Measurements from ENCODE around the gene PQBP1. TPM values are rescaled to one million over a fixed set of nuclear protein-coding genes. Genes with fewer than 3 reads are reported as not detected.

Gene PQBP1
- total RNA-seq, 1 donor from 2014 or later, result 120 TPM

DNA sequence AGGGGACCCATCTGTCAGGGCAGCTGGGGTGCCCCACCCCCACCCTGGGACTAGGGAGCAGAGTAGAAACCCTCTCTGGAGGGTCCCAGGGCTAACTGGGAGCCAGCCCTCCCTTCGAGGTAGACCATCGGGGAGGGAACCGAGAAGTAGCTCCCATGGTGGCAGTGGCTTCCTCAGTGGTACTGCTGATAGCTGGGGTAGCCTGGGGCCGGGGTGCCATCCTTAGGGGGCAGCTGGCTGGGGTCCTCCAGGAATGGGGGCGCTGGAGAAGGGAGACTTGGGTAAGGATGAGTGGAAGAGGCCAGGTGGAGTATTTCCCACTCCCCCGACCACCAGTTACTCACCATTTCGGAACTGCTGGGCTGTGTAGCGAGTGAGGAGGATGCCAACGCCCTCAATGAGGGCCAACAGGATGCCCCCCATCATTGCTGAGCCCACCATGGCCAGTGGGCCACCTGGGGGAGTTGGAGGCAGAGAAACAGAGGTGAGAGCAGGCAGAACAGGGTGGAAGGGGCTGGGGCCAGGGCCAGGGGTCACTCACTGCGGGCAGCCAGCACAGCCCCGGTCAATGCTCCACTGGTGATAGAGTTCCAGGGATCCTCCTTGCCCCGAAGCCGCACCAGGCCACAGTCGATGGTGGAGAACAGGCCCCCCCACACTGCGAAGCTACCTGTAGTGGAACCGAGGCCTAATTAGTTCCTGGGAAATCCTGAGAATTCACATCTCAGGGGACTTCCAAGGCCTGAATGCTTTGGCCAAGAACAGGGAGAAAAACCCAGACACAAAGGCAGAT, 4.0 kb upstream of the PQBP1 start:
- Mint-ChIP-seq H3K27me3 (ENCODE audit: unreplicated experiment) (peaks cover 5% of the 10 kb centered on the region), H3K4me1 (ENCODE audit: low read depth, unreplicated experiment) (peaks cover 10% of the 10 kb centered on the region), H3K4me3 (ENCODE audit: unreplicated experiment) (no peak overlapping the region), H3K27ac (ENCODE audit: unreplicated experiment) (no peak overlapping the region), H3K9me3 (ENCODE audit: unreplicated experiment) (peaks cover 5% of the 10 kb centered on the region), H3K36me3 (ENCODE audit: unreplicated experiment) (no peaks in the 10 kb centered on the region)
- no peak for DNase-seq
- TF ChIP-seq, protein P1, sequence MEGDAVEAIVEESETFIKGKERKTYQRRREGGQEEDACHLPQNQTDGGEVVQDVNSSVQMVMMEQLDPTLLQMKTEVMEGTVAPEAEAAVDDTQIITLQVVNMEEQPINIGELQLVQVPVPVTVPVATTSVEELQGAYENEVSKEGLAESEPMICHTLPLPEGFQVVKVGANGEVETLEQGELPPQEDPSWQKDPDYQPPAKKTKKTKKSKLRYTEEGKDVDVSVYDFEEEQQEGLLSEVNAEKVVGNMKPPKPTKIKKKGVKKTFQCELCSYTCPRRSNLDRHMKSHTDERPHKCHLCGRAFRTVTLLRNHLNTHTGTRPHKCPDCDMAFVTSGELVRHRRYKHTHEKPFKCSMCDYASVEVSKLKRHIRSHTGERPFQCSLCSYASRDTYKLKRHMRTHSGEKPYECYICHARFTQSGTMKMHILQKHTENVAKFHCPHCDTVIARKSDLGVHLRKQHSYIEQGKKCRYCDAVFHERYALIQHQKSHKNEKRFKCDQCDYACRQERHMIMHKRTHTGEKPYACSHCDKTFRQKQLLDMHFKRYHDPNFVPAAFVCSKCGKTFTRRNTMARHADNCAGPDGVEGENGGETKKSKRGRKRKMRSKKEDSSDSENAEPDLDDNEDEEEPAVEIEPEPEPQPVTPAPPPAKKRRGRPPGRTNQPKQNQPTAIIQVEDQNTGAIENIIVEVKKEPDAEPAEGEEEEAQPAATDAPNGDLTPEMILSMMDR (IDR thresholded peaks at IDR 0.05; ENCODE audit: partially characterized antibody, unreplicated experiment), result no peak

DNA sequence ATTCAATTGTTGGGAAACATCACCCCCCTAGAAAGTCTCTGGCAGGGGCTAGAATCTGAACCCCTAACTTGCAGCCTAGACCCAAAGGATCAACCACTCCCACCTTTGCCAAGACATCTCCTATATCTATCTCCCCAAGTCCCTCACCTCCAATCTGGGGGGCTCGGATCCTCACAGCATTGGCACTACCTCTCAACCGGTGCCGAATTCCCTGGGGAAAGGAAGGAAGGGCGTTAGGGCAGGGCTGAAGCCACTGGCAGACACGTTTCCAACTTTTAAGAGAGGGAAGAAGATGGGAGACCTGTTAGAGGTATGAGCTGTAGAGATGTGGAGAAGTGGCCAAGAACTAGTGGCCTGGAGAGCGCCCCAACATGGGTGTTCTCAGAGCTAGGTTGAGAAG, 2.8 kb upstream of the PQBP1 start:
- Mint-ChIP-seq H3K27me3 (ENCODE audit: unreplicated experiment) (peaks cover 5% of the 10 kb centered on the region), H3K9me3 (ENCODE audit: unreplicated experiment) (peaks cover 5% of the 10 kb centered on the region), H3K36me3 (ENCODE audit: unreplicated experiment) (no peaks in the 10 kb centered on the region), H3K4me1 (ENCODE audit: low read depth, unreplicated experiment) (peaks cover 10% of the 10 kb centered on the region), H3K27ac (ENCODE audit: unreplicated experiment) (no peak overlapping the region), H3K4me3 (ENCODE audit: unreplicated experiment) (no peak overlapping the region)
- no peak for DNase-seq
- TF ChIP-seq, protein P1 (IDR thresholded peaks at IDR 0.05; ENCODE audit: partially characterized antibody, unreplicated experiment), result no peak

DNA sequence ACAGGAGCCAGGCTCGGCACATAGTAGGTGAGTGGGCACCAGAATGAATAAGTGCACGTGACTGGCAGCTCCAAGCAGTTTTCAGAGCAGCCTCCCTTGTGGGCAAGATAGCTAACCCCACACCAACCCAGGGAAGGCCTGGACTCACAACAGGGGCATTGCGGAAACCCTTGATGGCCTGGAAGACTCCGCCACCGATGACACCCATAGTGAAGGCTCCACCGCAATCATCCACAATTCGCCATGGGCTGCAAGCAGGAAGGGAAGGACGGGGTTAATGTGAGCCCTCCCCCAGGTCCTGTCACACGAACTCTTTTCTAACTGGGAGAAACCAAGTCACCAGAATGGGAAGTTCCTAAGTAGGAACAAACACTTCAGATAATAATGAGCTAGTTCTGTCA, 1.1 kb upstream of the PQBP1 start:
- Mint-ChIP-seq H3K4me1 (ENCODE audit: low read depth, unreplicated experiment) (peaks cover 6% of the 10 kb centered on the region), H3K27ac (ENCODE audit: unreplicated experiment) (peak overlapping the region; percentile 93), H3K27me3 (ENCODE audit: unreplicated experiment) (peaks cover 3% of the 10 kb centered on the region), H3K4me3 (ENCODE audit: unreplicated experiment) (peak overlapping the region; percentile 93), H3K9me3 (ENCODE audit: unreplicated experiment) (peaks cover 1% of the 10 kb centered on the region), H3K36me3 (ENCODE audit: unreplicated experiment) (no peaks in the 10 kb centered on the region)
- DNase-seq, result no peak
- TF ChIP-seq, protein P1 (IDR thresholded peaks at IDR 0.05; ENCODE audit: partially characterized antibody, unreplicated experiment), result no peak

DNA sequence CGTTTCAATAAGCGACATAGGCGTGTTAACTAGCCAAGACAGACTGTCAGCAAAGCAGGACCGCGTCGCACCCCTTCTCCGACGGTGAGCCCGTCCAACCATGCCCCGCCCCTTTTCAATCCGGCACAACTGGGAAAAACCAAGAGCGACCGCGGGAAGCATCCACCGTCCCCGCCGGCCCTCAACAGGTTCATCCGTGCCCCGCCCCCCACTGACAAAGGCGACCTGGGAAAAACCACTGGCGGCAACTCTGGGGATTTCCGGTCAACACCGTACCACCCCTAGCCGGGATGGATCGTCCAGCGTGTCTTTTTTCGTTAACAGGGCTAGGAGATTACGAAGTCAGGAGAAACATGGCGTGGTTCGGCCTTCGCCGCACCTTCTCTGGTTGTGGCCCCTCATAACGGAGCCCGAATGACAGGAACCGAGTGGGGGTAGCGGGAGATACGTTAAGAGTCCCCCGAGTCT, 539 bp upstream of the PQBP1 start:
- no peaks in the 10 kb centered on the region for H3K36me3 Mint-ChIP-seq (ENCODE audit: unreplicated experiment)
- DNase-seq, result peak; percentile 85
- peak overlapping the region; percentile 93 for H3K4me3 Mint-ChIP-seq (ENCODE audit: unreplicated experiment)
- H3K27ac Mint-ChIP-seq (ENCODE audit: unreplicated experiment), result peak overlapping the region; percentile 93
- H3K9me3 Mint-ChIP-seq (ENCODE audit: unreplicated experiment), result peaks cover 5% of the 10 kb centered on the region
- peaks cover 5% of the 10 kb centered on the region for H3K27me3 Mint-ChIP-seq (ENCODE audit: unreplicated experiment)
- TF ChIP-seq, protein P1 (IDR thresholded peaks at IDR 0.05; ENCODE audit: partially characterized antibody, unreplicated experiment), result no peak
- H3K4me1 Mint-ChIP-seq (ENCODE audit: low read depth, unreplicated experiment), result peaks cover 6% of the 10 kb centered on the region

DNA sequence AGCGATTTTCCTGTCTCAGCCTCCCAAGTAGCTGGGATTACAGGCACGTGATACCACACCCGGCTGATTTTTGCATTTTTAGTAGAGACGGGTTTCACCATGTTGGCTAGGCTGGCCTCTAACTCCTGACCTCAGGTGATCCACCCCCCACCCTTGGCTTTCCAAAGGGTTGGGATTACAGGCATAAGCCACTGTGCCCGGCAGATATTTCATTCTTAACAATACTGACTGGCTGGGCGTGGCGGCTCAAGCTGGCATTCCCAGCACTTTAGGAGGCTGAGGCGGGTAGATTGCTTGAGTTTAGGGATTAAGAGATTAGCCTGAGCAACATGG, 1.3 kb downstream of the PQBP1 start:
- Mint-ChIP-seq H3K9me3 (ENCODE audit: unreplicated experiment) (peaks cover 5% of the 10 kb centered on the region), H3K4me3 (ENCODE audit: unreplicated experiment) (peak overlapping the region; percentile 30), H3K27ac (ENCODE audit: unreplicated experiment) (no peak overlapping the region), H3K27me3 (ENCODE audit: unreplicated experiment) (peaks cover 5% of the 10 kb centered on the region), H3K36me3 (ENCODE audit: unreplicated experiment) (no peaks in the 10 kb centered on the region), H3K4me1 (ENCODE audit: low read depth, unreplicated experiment) (peaks cover 7% of the 10 kb centered on the region)
- TF ChIP-seq, protein P1 (IDR thresholded peaks at IDR 0.05; ENCODE audit: partially characterized antibody, unreplicated experiment), result no peak
- DNase-seq, result no peak

All from glutamatergic neuron (in vitro differentiated cells).